Esophagus squamous epithelium (tissue), 5 donors: ENCODE measurements around the gene ADK. TPM values are rescaled to one million over a fixed set of nuclear protein-coding genes. Genes with fewer than 3 reads are reported as not detected.

Experiments
- DNase-seq: peaks from one replicate; lab custom pipeline; 2025; lab: John Stamatoyannopoulos, UW
- H3K27ac ChIP-seq, 4 donors: fragments of 200-600 bp; sonication (generic); one replicate each; pipeline ENCODE4 v1.5.1; 2016 to 2019; ENCODE audit warnings: mild to moderate bottlenecking in 1 of 4
- H3K27me3 ChIP-seq, 4 donors: fragments of 200-600 bp; sonication (generic); 1 replicate in 3 of 4; 2 replicates in 1 of 4; pipeline versions ENCODE4 v1.5.1 to v1.6.0; 2017 to 2021; ENCODE audit warnings: antibody characterized with exemption in 1 of 4
- H3K36me3 ChIP-seq, 3 donors: fragments of 200-600 bp; sonication (generic); one replicate each; pipeline ENCODE4 v1.5.1; 2016 to 2019
- H3K4me1 ChIP-seq, 3 donors: fragments of 200-600 bp; sonication (generic); one replicate each; pipeline ENCODE4 v1.5.1; 2017 to 2019
- H3K4me3 ChIP-seq, 4 donors: fragments of 200-600 bp; sonication (generic); 1 replicate in 3 of 4; 2 replicates in 1 of 4; pipeline ENCODE4 v1.5.1; 2016 to 2019; ENCODE audit warnings: mild to moderate bottlenecking in 2 of 4, moderate library complexity in 1 of 4
- H3K9me3 ChIP-seq, 3 donors: fragments of 200-600 bp; sonication (generic); one replicate each; pipeline ENCODE4 v1.5.1; 2016 to 2019
- CTCF ChIP-seq, 6 experiments: fragments of 450-650 bp in 4 of 6; fragments of 200-600 bp in 2 of 6; sonication (generic) in 2 of 6; IDR thresholded peaks; one replicate each; pipeline ENCODE4 v1.5.1; 2016 to 2019; ENCODE audit warnings: antibody characterized with exemption in 6 of 6, mild to moderate bottlenecking in 4 of 6, moderate library complexity in 4 of 6
- POLR2A ChIP-seq, 4 donors: fragments of 450-650 bp; IDR thresholded peaks; one replicate each; pipeline ENCODE4 v1.6.1; 2017; ENCODE audit warnings: antibody characterized with exemption in 4 of 4, mild to moderate bottlenecking in 4 of 4, moderate library complexity in 3 of 4
- WGBS, 2 donors: methylation state at CpG; one replicate each; pipeline ENCODE4 v1.1.5; 2018; 5-methylcytosine and 5-hydroxymethylcytosine counted together
- intact Hi-C: fragments of 100-400 bp; cut with DNase I; formaldehyde crosslinking; loops from one replicate; pipeline ENCODE4 v1.15.0; 2022
- total RNA-seq, 4 donors: library from RNA; depleted of rRNA; stranded (reverse); fragments of >200 nt; gene quantifications; one replicate each; pipeline ENCODE4 v1.1.0, GENCODE V29; 2016
- donor health status: DM: yes; HTN: yes; CAD: no.

Gene ADK
- total RNA-seq, 4 donors from 2014 or later, result 43.3 to 78.4 (median 68.4) TPM

GRCh38 chr10:74330646-74331045 is 179.6 kb downstream of the ADK start:
- Histone ChIP-seq H3K4me1 (no peaks in the 10 kb centered on the region), H3K27me3 (no peaks in the 10 kb centered on the region), H3K4me3 (no peak overlapping the region), H3K9me3 (no peaks in the 10 kb centered on the region), H3K36me3 (peaks cover 0 to 11% (median 0%) of the 10 kb centered on the region in 3 donors), H3K27ac (no peak overlapping the region)
- WGBS, 2 donors, result 88 to 97% methylated on average over 3 of the region's 3 CpGs
- intact Hi-C loops, result no loop called here
- TF ChIP-seq POLR2A (IDR thresholded peaks at IDR 0.05) (no peak), CTCF (IDR thresholded peaks at IDR 0.05) (no peak)
- no peak for DNase-seq

GRCh38 chr10:74332398-74332797 is 181.4 kb downstream of the ADK start:
- H3K4me3 ChIP-seq, result no peak overlapping the region
- intact Hi-C loops, result no loop called here
- H3K36me3 ChIP-seq, result peaks cover 0 to 11% (median 0%) of the 10 kb centered on the region in 3 donors
- H3K27ac ChIP-seq, result no peak overlapping the region
- no peaks in the 10 kb centered on the region for H3K27me3 ChIP-seq
- H3K4me1 ChIP-seq, result no peaks in the 10 kb centered on the region
- TF ChIP-seq POLR2A (IDR thresholded peaks at IDR 0.05) (no peak), CTCF (IDR thresholded peaks at IDR 0.05) (no peak)
- no peak for DNase-seq
- no peaks in the 10 kb centered on the region for H3K9me3 ChIP-seq

GRCh38 chr10:74333174-74333573 is 182.2 kb downstream of the ADK start:
- Histone ChIP-seq H3K36me3 (peaks cover 0 to 11% (median 0%) of the 10 kb centered on the region in 3 donors), H3K9me3 (no peaks in the 10 kb centered on the region), H3K4me1 (no peaks in the 10 kb centered on the region), H3K4me3 (no peak overlapping the region), H3K27ac (no peak overlapping the region), H3K27me3 (no peaks in the 10 kb centered on the region)
- no peak for DNase-seq
- TF ChIP-seq CTCF (IDR thresholded peaks at IDR 0.05) (no peak), POLR2A (IDR thresholded peaks at IDR 0.05) (no peak)
- WGBS, 2 donors, result 73 to 93% methylated on average over 2 of the region's 2 CpGs
- intact Hi-C loops, result no loop called here

- Histone ChIP-seq H3K4me3 (no peak overlapping the region), H3K27ac (no peak overlapping the region), H3K36me3 (peaks cover 0 to 11% (median 0%) of the 10 kb centered on the region in 3 donors), H3K27me3 (no peaks in the 10 kb centered on the region), H3K4me1 (no peaks in the 10 kb centered on the region), H3K9me3 (no peaks in the 10 kb centered on the region)
- DNase-seq, result no peak
- intact Hi-C loops, result no loop called here
- TF ChIP-seq CTCF (IDR thresholded peaks at IDR 0.05) (no peak), POLR2A (IDR thresholded peaks at IDR 0.05) (no peak)
Measured at GRCh38 chr10:74334221-74334620, 183.2 kb downstream of the ADK start.

GRCh38 chr10:74335501-74335900 is 184.5 kb downstream of the ADK start:
- WGBS, 2 donors, result 71 to 78% methylated on average over 1 of the region's 1 CpG

More at GRCh38 chr10:74335501-74335900, 184.5 kb downstream of the ADK start:
- Histone ChIP-seq H3K36me3 (peaks cover 0 to 3% (median 0%) of the 10 kb centered on the region in 3 donors), H3K9me3 (no peaks in the 10 kb centered on the region), H3K4me1 (no peaks in the 10 kb centered on the region), H3K27me3 (no peaks in the 10 kb centered on the region), H3K4me3 (no peak overlapping the region), H3K27ac (no peak overlapping the region)
- no peak for DNase-seq
- intact Hi-C loops, result no loop called here
- no peak for TF ChIP-seq POLR2A (IDR thresholded peaks at IDR 0.05)
